ENCODE measurements around the gene MOCS1.
A peak's percentile ranks its signal among the peaks of the same experiment; 100 is the strongest.
"Not testable (repeated sequence)": the region's sequence is repeated elsewhere in the genome, so short reads cannot be mapped to it uniquely, and the experiment has no call there.

The MOCS1 gene

DNA sequence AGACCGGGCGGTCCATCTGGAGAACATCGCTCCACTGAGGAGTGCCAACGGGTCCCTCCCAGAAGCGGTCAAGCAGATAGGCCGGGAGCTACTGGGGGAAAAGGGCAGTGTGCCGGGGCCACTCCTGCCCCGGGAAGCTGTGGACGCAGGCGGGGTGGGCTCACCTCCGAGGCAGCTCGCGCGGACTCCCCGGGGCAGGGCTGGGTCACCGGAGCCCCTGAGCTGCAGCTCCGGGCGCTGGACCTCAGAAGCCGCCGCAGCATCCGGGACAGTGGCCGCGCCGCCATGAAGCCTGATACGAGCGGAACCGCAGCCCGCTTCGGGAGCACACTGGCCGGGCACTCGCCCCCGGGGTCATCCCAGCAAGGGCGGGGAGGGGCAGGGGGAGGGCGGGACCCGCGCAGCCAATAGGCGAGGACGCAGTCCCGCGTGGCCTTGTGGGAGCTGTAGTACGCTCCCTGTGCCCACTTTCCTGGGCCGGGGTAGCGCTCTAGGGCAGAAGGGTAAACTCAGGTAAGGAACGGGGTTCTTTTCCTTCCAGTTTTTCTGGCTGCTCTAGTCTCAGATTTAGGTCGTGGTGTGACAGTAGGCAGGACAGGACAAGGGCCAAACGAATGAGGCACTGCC, at the start of gene MOCS1:
Gene MOCS1 (minus strand): TSS at position 332 of the 627 bp plus-strand sequence. CDS start 45 bp downstream, at position 287.
- peak; percentile 30 to 49 for DNase-seq

DNA sequence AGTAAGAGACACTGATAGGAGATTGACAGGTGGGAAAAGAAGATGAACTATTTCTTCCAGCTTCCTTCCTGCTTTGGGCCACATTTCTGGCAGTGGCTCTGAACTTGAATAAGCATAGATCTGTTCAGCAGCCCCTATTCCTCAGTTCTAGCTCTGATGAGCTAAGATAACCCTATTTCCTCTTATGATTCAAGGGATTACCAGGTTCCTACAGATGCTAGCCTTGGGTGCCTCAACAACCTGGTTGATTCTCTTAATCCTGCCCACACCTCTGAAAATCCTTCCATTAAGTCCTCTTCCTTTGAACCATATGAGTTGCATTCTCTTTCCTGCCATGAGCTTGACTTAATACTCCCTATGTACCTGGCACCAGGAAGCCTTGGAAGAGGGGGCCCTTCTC, 49.8 kb upstream of the MOCS1 start:
- DNase-seq = no peak

DNA sequence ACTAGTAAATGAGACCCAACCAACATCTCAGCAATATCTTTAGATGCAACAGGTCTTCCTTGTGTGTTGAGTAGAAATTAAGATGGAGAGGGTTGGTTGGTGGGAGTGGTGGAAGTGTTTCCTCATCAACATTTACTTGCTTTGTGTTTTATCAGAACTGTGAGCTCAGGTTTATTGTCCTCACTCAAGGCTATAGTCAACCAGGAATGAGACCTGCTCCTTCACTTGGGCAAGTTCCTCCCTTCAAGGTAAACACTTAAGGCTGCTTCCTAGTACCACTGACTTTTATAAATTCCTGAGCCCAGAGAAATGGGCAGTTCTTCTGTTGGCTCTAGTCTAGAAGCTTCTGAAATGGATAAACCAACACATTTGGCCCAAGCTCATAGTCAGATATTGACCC, 48.9 kb upstream of the MOCS1 start:
- no peak for DNase-seq

DNA sequence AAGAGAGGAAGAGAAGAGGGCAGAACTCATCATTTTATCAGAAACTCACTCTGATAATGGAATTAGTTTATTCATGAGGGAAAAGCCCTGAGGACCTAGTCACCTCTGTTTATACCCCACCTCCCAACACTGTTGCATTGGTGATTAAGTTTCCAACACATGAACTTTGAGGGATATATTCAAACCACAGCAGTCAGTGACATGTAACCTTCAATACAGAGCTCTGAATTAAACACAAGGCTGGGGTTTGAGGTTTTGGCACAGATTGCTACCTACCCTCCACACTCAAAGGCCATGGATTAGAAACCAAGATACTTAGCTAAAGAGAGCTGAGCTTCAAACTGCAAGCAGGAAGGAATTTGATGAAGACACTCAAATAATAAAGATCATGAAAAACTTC, 48.5 kb upstream of the MOCS1 start:
- DNase-seq = no peak

DNA sequence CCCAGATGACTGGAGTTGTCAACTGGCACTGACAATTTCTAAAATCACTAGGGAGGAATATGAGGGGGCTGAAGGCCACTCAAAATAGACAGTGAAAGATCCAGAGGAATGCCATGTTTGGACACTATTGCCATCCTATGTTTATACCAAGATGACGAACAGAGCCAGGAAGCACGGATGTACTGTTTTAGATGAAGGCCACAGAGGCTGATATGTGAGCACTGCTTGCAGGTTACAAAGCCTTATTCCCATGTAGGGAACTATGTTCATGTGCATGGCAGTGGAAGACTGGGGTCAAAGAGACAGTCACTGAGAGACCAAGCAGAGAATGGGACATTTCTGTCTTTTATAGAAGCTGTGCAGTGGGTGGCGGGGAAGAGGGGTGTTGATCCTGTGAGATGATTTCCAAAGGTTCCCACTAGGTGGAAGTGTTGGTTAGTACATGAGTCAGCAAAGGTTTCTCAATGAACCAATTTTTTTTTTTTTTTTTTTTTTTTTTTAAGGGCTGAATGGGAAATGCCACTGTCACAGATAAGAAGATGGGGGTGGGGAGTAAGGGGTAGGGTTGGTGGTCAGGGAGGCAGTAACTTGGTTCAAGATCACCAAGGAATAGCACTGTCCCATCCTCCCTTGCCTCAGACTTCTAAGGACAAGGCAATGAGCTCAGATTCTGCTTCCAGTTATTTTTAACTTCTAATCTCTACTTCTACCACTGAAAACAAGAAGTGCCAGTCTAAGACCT, 46.7 kb upstream of the MOCS1 start:
- DNase-seq = no peak

DNA sequence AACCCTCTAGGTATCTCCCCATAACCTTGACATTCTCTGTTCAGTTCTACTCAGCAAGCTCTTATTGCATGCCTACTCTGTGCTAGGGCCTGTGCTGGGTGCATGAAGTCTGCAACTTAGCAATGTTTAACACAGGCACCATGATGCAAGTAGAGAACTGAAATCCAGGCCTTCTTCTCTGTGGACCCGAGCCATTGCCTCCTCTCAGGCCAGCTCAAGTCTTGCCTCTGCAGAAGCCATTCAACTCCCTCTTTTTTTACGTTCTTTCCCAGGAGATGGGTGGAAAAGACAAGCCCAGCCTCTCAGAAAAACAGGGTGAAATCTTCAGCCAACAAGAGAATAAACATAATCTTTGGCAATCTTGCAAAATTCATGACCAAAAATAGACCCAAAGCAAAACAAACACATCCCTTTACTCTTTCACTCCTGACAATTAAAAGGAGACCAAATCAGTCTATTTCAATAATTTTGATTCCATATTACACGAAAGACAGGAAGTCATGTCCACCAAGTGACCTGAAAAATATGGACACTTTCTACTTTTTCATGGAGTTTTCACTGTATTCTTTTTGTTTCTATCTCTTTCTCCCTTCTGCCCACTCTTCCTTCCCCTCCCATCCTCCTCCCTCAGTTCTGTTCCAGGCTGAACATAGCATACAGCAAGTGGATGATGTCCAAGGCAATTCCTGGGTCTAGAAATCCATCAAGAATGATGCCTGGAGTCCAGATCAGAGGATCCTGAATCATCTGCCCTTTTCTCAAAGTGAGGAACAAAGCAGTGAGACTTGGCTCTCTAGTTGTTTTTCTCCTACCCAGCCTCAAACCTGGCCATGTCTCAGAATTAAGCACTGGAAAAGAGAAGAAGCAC, 45.4 kb upstream of the MOCS1 start:
- no peak for DNase-seq

DNA sequence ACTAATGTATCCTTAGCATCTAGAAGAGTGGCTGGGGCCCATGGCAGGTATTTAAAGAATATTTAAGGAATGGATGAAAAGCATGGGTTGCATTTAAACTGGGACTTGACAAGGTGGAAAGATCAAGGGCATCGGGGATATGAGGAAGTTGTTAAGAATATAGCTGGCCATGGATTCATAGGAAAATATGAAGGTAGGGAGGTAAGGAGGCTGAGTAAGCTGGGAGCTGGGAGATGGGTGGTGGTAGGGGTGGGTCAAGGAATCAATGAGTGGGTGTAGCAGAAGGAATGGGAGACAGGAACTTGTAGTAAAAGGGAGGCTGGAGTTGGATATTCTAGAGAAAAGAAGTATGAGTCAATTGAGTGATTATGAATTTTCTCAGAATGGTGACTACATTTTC, 44.0 kb upstream of the MOCS1 start:
- no peak for DNase-seq

DNA sequence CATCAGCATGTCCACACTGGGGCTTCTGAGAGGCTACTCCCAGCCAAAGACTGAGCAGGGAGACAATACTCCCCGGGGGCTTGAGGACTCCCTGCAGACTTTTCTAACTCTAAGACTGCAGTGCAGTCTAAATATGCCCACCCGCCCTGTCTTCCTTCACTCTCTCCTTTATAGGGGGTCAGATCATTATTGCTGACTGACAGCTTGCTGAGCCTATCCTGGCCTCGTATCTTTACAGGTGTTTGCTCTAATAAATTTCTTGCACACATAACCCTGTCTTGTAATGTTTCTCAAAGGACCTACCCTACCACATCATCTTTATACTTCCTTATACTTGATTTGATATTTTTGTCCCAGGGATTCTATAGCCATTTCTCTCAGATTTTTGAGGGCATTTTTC, 39.4 kb upstream of the MOCS1 start:
- DNase-seq = no peak

DNA sequence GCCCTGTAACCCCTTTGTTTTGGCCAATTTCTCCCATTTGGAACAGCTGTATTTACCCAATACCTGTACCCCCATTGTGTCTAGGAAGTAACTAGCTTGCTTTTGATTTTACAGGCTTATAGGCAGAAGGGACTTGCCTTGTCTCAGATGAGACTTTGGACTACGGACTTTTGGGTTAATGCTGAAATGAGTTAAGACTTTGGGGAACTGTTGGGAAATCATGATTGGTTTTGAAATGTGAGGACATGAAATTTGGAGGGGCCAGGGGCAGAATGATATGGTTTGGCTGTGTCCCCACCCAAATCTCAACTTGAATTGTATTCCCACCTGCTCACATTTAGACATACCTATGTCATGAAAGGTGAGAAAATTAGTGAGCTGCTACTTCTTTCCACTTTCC, 38.5 kb upstream of the MOCS1 start:
- DNase-seq = not testable (repeated sequence)

DNA sequence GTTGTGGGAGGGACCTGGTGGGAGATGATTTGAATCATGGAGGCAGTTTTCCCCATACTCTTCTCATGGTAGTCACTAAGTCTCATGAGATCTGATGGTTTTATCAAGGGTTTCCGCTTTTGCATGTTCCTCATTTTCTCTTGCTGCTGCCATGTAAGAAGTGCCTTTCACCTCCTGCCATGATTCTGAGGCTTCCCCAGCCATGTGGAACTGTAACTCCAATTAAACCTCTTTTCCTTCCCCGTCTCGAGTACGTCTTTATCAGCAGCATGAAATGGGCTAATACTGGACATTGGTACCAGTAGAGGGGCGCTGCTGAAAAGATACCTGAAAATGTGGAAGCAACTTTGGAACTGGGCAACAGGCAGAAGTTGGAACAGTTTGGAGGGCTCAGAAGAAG, 36.9 kb upstream of the MOCS1 start:
- not testable (repeated sequence) for DNase-seq

DNA sequence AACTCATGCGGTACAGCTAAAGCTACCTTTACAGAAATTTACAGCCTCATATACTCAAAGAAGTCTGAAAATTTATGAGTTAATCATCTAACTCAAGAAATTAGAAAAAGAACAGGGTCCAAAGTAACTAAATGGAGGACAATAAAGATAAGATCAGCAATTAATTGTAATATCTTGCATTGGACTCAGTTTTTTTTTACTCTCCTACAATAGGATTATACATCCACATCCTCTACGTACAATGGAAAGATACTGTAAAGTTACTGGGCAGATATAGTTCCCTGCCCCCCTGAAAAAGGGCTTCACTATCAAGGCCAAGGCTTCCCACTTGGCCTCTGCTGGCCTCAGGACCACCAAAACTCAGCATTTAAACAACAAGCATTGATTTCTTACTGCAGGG, 31.5 kb upstream of the MOCS1 start:
- no peak for DNase-seq

DNA sequence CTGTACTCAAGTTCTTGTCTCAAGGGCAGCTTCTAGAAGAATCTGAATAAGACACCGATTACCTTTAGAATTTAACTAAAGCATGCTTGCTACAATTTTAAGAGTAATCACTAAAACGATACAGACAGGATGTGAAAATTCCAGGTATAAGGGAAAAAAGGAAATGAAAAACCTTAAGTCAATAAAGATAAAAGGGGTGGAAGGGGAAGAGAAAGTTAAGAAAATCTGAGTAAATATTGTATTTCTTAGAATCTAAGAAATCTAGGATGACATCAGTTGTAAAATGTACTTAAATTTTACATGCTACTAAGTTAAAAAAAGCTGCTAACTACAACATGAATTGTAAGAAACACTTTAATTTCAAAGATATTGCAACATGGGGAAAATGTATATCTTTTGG, 30.3 kb upstream of the MOCS1 start:
- no peak for DNase-seq

DNA sequence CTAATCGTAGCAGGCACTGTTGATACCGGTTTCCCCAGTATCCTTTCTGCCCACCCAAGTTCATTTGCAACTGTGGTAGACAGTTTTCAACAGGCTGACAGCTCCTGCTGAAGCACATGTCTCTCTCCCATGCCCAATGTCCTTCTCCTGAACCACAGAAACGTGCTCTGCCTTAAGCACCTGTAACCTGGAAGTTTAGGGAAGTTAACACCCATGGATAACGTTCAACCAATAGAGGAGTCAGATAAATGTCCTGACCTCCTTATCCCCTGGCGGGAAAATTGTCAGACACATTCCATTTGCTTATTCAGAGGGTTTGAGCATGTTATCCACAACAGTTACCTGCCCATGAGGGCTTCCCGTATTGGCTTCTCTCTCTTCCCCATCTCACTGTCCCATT, 29.8 kb upstream of the MOCS1 start:
- DNase-seq = no peak

DNA sequence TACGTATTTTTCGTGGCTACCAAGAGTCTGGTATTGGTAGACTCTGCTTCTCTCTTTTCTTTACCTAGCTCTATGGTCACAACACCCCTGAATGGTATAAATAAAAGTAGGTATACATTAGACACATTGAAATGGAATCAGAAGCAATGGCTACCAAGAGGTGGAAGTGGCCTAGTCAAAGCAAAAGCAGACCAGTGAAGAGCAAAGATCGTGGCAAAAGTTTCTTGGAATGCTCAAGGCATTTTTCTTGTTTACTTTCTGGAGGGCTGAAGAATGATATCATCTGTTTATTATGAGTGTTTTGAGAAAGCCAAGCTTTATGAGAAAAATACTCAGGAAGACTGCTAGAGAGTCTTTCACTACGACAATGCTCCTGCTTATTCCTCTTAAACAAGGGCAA, 28.6 kb upstream of the MOCS1 start:
- DNase-seq = no peak

DNA sequence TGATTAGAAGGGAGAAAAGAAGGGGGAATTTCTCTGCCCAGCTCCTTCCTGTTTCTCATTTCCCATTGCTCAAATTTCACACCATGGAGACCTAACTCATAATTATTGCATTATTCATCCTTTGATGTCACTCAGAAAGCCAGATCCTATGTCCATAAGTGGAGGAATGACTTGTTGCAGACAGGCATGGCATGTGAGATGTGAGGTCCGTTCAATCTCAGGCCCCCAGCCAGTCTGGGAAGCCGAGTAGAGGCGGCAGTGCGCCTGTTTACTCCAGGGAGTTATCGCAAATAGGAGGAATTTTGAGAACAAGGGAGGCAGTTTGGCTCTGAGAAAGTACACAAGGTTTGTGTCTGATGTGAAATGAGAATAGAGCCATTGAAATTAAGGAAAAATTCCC, 26.9 kb upstream of the MOCS1 start:
- DNase-seq = no peak

DNA sequence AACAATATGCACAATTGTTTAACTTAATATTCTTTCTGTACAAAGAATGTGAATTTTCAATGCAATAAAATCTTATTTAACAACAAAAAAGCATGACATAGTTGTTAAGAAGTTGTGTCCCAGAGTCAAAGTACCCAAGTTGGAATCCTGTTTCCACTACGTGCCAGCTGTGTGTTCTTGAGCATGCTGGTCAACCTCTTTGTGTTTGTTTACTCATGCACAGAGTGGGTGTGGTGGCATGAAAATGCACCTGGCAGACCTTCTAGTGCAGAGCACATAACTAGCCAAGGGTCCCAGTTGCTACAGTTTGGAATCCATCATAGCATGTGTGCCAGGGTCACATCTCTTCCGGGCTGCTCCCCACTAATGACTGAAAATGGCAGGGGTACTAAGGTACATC, 24.7 kb upstream of the MOCS1 start:
- DNase-seq = no peak

DNA sequence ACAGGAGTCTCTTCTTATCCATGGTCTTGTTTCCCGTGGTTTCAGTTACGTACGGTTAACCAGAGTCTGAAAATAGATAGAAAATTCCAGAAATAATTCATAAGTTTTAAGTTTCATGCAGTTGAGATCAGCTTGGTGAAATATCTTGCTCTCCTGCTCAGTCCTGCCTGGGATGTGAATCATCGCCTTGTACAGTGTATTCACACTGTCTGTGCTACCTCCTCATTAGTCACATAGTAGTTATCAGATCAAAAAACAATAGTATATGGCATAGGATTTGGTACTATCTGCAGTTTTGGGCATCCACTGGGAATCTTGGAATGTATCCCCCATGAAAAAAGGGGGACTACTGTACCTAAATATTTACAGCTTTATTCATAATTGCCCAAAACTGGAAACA, 22.7 kb upstream of the MOCS1 start:
- DNase-seq = no peak

DNA sequence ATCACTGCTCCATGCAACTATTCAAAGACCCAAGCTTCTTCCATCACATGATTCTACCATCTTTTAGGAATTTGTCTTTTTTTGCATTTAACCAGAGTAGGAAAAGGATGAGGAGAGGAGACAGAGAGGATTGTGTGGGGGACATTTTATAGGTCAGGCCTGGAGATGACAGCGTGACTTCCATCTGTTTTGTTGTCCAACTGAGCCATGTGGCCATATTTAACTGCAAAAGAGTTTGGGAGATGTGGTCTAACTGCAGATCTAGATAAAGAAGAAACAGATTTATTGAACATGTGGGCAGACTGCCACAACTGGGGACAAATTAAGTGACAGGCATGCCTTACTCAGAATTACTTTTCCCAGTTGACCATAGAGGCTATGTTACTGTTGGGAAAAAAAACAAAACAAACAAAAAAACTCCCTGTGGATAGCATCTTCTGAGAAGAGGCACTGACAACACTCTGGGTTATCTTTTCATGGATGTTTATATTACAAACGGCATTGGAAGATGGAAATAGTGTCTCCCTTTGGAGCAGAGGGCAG, 18.9 kb upstream of the MOCS1 start:
- DNase-seq = no peak

DNA sequence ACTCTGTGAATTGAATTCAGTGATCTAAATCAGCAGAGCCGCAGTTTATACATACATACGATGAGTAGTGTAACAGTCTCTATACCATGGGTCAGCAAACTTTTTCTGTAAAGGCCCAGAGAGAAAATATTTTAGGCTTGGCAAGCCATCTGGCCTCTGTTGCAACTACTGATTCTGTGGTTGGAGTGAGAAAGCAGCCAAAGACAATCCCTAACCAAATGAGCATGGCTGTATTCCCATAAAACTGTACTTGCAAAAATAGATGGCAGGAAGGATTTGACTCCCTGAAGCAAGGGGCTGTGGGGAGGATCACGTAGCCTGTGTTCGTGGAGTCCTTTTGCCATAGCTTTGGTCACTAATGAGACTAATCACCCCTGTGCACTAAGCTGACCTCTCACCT, 17.9 kb upstream of the MOCS1 start:
- DNase-seq = no peak

DNA sequence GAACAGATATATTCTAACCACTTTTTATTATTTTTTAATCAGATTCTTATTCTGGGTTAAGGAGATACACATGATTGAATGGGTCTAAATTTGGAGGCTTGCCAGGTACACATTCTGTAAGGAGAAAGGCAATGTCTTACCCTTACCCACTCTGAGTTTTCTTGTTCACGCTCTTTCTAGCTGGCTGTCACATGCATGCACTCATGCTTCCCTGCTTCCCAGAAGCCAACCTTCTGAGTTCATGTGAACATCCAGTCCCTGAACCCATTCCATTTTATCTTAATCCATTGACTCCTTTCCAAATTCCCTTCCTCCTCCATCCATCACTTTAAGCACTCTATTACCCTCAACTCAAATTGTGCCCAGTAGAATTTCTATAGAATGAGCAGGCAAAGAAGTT, 17.5 kb upstream of the MOCS1 start:
- no peak for DNase-seq

DNA sequence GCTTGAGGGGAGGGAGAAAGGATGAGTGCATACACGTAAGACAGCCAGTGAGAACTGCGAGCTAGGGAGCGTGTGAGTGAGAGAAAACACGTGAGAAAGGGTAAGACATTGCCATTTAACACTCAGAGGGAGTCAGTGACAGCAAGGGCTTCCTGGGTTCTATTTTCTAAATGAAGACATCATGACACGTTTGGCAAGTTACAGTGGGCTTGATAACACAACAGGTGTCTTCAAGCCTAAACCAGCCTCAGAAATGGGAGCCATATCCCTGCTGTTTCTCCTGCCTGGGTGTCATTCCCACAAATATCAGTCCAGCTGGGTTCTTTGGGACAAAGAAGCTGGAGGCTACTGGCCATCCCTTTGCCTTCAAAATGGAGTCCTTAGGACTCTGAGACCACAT, 16.9 kb upstream of the MOCS1 start:
- DNase-seq = no peak

DNA sequence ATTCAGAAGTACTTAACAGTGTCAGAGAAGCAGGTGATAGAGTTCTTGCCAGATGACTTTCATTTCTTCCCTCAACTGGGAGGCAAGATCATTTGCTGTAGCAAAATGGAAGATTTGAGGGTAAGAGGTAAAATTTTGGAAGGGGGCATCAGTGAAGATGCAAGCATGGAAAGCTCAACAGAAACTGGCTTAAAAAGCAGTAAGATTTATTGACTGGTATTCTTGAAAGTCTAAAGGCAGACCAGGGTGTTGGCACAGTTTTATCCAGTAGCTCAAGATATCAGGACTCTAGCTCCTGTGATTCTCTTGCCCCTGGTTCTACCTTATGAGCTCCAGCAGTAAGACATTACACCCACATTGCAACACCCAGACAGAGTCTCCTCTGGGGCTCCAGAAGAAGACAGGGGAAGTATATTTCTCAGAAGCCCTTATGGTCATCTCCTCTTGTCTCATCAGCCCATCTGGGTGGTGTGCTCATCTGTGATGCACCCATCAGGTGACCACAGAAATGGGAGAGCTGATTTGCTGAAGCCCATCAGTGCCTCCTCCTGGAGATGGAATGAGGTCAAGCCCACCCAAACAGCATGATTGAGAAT, 16.0 kb upstream of the MOCS1 start:
- DNase-seq = no peak

DNA sequence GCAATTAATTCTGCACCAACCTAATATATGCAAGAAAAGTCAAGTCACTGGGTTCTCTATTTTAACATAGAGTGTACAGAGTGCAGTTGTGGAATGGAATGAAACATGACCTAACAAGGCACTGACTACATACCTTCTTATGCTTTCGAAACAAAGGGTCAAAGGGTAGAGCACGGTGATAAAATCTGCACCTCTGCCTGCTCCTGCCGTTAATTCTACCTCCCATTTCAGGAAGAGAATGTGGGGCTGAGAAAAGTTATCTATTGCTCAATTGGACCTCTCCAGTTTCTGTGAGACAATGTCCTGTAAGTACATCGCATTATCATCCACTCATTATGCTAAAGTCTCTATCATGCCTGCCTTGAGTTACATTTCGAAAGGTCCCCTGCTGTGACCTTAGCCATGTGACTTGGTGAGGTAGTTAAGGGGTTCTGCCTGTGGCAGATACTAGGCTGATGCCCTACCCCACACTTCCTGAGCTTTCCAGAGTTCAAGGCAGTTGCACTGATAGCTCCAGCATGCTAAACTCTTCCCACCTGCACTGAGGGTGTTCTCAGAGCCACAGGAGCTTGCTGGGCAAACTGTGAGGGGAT, 14.0 kb upstream of the MOCS1 start:
- DNase-seq = no peak
